Measurements from ENCODE around the gene FCER2. TPM values are rescaled to one million over a fixed set of nuclear protein-coding genes. Genes with fewer than 3 reads are reported as not detected.

FCER2 gene
- total and polyA plus RNA-seq, 3 donors from 2014 or later, result 0.79 to 1.1 (median 0.87) TPM

- peak; percentile 86 for DNase-seq
- H3K27me3 ChIP-seq, result no peaks in the 10 kb centered on the region
- TF ChIP-seq POLR2A (IDR thresholded peaks at IDR 0.05) (no peak), CTCF (IDR thresholded peaks at IDR 0.05) (peak; percentile 32 to 53 (median 37))
- intact Hi-C loops (cut with DNase I; ENCODE audit: low total_unique reads), result no loop called here
- peak overlapping the region; percentile 86 to 88 for H3K27ac ChIP-seq
- H3K4me1 ChIP-seq, result peaks cover 11% of the 10 kb centered on the region
- 3 to 4% methylated on average over 42 to 43 of the region's 43 CpGs for WGBS, 2 donors
- no peaks in the 10 kb centered on the region for H3K9me3 ChIP-seq
- peak overlapping the region; percentile 98 to 100 for H3K4me3 ChIP-seq
- no peaks in the 10 kb centered on the region for H3K36me3 ChIP-seq (ENCODE audit: low read depth, missing control alignments)
Measured at GRCh38 chr19:7681340-7682174, 20.4 kb downstream of the FCER2 start.

GRCh38 chr19:7680606-7681339 lies 21.2 kb downstream of the FCER2 start, which contains the start of gene TRAPPC5:
TSS of gene TRAPPC5 (plus strand) at chr19:7680833. CDS start at chr19:7682254, 1,421 bp downstream.
- TF ChIP-seq CTCF (IDR thresholded peaks at IDR 0.05) (peak; percentile 95 to 99 (median 97)), POLR2A (IDR thresholded peaks at IDR 0.05) (no peak)
- intact Hi-C loops (cut with DNase I; ENCODE audit: low total_unique reads), result no loop called here

GRCh38 chr19:7679771-7680605 lies 21.9 kb downstream of the FCER2 start:
- no peak overlapping the region for H3K27ac ChIP-seq
- 34 to 39% methylated on average over 22 of the region's 22 CpGs for WGBS, 2 donors
- intact Hi-C loops (cut with DNase I; ENCODE audit: low total_unique reads), result loop anchor here (10.0 kb wide), 1 partner anchor 115 kb away; no protein-coding TSS in a partner anchor

More at GRCh38 chr19:7680606-7681339, 21.2 kb downstream of the FCER2 start, which contains the start of gene TRAPPC5:
- 0% methylated on average over 31 to 58 of the region's 79 CpGs for WGBS, 2 donors
- H3K27ac ChIP-seq, result peak within 1 kb of the TSS; percentile 86 to 88
- no peaks in the 10 kb centered on the region for H3K36me3 ChIP-seq (ENCODE audit: low read depth, missing control alignments)
- H3K9me3 ChIP-seq, result no peaks in the 10 kb centered on the region
- DNase-seq, result peak; percentile 90
- peak within 1 kb of the TSS; percentile 98 to 100 for H3K4me3 ChIP-seq
- no peaks in the 10 kb centered on the region for H3K27me3 ChIP-seq
- H3K4me1 ChIP-seq, result peaks cover 11% of the 10 kb centered on the region

More at GRCh38 chr19:7679771-7680605, 21.9 kb downstream of the FCER2 start:
- Histone ChIP-seq H3K9me3 (no peaks in the 10 kb centered on the region), H3K4me3 (peak overlapping the region; percentile 98 to 100), H3K36me3 (ENCODE audit: low read depth, missing control alignments) (no peaks in the 10 kb centered on the region), H3K4me1 (peaks cover 11% of the 10 kb centered on the region), H3K27me3 (no peaks in the 10 kb centered on the region)
- TF ChIP-seq POLR2A (IDR thresholded peaks at IDR 0.05), result no peak
- no peak for TF ChIP-seq CTCF (IDR thresholded peaks at IDR 0.05)
- no peak for DNase-seq
